AG08396 (cell line): ENCODE results near the gene PHYKPL.

Experiments used
- DNase-seq: peaks from one replicate; pipeline ENCODE4 v3.0.0; 2012; ENCODE audit warnings: low spot score, mixed read lengths

Gene PHYKPL

DNA sequence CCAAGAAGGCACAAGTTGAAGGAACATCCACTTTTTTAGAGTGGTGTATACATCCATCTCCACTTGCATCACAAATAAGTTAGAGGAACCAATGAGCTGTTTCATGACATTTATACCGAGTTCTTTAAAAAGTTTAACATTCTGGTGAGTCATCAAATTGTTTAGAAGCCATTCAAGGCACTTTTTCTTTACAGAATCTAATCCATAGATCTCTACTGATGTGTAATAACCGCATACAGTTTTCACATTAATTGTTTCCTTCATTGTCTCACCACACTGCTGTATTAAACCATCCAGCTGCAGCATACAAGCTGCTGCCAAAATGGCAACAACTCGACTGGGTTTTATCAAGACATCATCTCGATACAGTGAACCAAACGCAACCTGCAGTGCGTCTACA is 46.2 kb downstream of the PHYKPL start:
- no peak for DNase-seq

DNA sequence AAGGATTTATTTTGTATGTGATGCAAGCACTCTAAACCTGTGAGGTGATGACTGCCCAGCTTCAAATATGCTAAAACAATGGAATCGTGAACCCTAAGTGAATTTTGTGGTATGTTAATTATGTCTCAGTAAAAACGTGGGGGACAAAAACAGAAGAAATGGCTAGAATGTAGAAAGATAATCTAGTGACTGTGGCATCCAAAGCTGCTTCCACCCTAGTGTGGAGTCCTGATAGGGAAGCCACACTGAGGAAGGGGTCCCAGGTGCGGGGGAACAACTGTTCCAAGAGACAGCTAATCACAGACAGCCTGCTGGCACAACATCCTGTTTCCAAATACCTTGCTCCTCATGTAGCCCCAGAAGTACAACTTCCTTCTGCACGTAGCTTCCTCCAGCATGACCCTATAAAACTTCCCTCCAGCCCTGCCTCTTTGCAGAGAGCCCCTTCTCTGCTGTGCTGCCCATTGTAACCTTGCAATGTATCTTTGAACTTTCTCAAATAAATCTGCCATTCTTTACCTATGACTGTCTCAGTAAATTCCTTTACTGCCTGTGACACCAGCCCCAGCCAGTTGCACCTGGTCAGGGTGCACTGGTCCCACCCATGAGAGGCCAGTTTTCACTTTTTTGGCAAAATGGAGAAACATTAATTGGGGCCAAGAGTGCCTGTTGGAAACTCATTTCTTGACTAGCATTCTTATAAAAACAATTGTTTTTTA is 50.3 kb downstream of the PHYKPL start:
- no peak for DNase-seq

GRCh38 chr5:178180141-178180863 is 52.3 kb downstream of the PHYKPL start:
- no peak for DNase-seq

GRCh38 chr5:178177569-178177968 is 55.0 kb downstream of the PHYKPL start:
- no peak for DNase-seq

GRCh38 chr5:178176791-178177190 is 55.8 kb downstream of the PHYKPL start:
- no peak for DNase-seq

DNA sequence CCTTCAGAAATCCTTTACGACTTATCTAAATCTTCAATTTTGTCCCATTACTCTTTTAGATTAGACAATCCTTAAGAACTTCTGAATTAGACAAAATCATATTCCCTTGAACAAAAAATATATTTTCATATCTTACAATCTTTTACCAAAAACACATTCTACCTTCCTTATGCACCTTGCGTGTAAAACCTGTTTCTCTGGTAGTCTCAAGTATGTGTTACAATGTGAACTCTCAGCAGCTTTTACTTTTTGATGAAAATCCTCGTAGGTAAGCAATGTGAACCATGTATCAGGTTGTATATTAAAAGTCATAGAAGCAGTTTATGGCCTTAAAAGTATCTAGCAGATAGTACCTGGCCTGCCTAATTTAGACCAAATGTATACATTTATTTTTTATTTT is 58.1 kb downstream of the PHYKPL start:
- no peak for DNase-seq

DNA sequence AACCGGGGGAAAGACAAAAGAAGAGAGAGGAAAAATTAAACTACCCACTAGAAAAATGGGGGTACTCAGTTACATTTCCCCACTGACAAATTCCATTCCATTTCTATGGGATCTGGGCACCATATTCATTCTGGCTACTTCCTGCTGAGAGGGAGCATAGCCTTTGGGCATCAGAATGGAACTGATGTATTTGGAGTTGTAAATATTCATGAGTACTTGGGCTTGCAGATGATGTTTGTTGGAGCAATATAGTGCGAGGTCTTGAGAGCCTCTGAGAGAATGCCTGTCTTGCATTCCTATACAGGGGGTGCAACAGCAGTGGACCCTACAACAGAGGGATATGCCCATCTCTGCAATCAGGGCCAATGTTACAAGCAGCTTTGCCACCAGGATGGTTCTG is 62.1 kb downstream of the PHYKPL start:
- DNase-seq: no peak

- DNase-seq: no peak
Measured at GRCh38 chr5:178165581-178165980, 67.0 kb downstream of the PHYKPL start.

DNA sequence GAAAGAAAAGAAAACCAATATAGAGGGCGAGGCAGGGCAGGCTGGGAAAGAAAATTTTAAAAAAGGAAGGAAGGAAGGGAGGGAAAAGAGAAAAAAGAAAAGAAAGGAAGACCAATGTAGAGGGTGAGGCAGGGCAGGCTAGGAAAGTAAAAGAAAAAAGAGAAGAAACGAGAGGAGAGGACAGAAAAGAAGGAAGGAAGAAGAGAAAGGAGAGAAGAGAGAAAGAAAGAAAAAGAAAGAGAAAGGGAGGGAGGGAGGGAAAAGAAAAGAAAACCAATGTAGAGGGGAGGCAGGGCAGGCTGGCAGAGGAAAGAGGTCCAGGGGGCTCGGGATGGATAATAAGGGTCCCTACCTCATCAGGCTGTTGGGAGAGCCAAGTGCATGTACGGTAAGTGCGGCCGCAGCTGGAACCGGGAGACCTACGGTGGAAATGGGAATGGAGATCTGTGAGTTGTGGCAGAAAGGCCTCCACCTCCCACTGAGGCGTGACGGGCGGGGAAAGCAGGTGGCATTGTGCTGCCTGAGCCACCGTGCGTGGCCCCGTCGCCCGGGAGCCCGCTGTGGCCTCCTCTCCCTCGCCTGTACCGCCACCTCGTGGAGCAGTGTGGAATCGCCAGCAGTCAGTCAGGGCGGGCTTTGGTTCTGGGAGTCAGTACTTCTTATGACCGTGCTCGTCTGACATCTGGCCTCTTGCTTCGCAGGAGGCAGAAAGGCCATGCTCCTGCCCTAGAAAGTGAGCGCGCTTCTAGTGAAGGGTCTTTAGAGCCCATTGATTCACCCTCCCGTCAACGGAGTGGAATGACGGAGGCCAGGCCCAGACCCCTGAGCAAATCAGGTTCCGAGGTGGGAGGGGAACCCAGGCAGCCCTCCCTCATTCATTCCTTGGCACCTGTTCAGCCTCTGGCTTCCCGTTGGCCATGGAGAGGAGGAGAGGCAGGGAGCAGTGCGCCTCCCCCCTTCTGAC is 68.5 kb downstream of the PHYKPL start:
- DNase-seq: peak; percentile 92

GRCh38 chr5:178162481-178162880 is 70.1 kb downstream of the PHYKPL start:
- no peak for DNase-seq

GRCh38 chr5:178160176-178160575 is 72.4 kb downstream of the PHYKPL start:
- DNase-seq: no peak
